Amniotic epithelial cell (primary cell): Measurements from ENCODE around the gene INTS14.
A peak's percentile ranks its signal among the peaks of the same experiment; 100 is the strongest.
"Not testable (repeated sequence)": the region's sequence is repeated elsewhere in the genome, so short reads cannot be mapped to it uniquely, and the experiment has no call there.

Experiments
- DNase-seq: peaks from one replicate; pipeline ENCODE4 v3.0.0-alpha.2; 2010; ENCODE audit warnings: low read depth

Gene INTS14

DNA sequence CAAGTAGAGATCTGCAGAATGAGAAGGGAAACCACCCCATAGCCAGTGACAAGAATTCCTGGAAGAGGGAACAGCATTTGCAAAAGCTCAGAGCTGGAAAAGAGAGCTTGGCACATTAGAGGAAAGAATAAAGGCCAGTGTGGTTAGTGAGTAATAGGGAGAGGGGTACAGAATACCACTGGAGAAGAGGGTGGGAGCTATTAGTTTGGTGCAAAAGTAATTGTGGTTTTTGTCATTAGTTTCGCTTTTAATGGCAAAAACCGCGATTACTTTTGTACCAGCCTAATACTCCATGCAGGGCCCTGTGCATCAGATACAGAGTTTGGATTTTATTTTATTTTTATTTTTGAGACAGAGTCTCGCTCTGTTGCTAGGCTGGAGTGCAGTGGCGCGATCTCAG is 20.6 kb upstream of the INTS14 start:
- no peak for DNase-seq

DNA sequence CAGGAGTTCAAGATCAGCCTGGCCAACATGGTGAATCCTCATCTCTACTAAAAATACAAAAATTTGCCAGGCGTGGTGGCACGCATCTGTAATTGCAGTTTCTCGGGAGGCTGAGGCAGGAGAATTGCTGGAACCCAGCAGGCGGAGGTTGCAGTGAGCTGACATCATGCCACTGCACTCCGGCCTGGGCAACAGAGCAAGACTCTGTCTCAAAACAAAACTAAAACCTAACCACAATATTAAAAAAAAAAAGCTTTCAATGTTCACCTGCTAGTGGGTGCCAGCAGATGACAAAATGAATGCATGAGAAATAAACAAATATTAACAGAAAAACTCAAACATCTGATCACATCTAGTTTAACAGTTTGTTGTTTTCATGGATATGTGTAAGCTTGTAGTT is 19.8 kb upstream of the INTS14 start:
- DNase-seq, result no peak

DNA sequence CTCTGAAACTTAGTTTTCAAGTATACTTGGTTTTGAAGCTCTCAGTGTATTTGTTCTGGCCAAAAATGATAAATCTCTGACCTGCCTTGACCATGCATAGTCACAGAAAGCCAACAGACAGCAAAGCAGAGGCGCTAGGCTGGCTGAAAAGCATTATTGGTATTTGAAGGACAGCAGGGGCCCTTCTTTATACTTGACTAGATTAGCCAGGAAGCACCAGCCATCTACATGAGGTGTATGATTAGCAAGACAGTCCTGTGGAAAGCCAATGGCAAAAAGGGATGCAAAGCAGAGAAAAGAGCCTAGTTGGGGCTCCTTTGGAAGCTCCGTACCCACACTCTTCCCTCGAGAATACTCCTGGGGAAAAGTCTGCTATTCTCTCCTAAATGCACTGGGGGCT is 18.6 kb upstream of the INTS14 start:
- DNase-seq, result no peak

DNA sequence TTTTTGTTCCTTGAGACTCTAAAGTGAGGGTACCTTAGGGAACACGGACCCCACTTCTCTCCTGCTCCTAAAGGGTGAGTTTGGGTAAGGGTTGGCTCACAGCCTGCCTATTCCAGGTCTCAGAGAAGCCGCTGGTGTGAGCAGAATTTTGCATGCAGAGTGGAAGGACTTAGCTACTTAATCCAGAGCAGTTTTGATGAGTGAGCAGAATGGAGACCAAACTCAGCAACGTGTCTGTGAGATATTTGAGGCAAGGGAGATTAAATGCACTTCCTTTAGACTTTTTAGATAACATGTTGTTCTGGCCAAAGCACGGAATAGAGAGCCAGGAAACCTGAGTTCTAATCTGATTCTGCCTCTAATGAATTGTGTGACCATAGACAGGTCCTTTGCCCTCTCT is 15.9 kb upstream of the INTS14 start:
- DNase-seq, result no peak

DNA sequence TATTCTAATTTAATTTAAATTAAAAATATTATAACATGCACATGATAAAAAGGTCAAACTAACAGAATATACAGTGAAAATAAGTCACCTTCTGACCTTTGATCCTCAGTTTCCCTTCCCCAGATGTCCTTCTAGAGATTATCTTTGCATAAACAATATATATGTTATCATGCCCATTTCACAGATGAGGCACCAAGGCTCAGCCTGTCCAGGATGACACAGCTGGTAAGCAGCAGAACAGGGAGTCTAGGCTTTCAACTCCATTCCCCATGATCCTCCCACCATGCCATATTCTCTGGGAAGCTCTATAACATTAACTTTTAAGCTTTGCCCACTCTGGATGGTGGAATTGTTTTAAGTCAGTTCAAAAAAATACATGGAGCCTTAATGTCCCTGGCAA is 12.2 kb upstream of the INTS14 start:
- DNase-seq, result no peak

DNA sequence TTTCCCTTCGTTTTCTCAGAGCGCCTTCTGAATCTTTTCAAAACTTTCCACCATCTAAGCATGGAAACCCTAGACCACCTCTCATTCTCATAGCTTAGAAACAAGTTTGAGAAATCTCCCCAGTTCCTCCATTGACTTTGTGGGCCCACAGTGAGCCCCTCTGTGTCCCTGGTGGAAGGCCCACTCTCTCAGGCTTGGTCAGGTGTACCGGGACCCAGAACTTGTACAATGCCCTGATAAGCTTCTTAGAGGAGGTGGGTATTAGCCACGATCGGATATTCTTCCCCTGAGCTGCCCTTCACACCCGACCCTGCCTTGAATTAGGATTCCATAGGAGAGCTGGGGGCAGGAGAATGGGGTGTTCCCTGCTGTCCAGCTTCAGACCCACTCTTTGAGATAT is 10.7 kb upstream of the INTS14 start, which contains the start of gene SLC24A1:
SLC24A1 (plus strand) TSS at position 301 of the 400 bp plus-strand sequence. CDS start 2,143 bp downstream, outside the sequence.
- no peak for DNase-seq

DNA sequence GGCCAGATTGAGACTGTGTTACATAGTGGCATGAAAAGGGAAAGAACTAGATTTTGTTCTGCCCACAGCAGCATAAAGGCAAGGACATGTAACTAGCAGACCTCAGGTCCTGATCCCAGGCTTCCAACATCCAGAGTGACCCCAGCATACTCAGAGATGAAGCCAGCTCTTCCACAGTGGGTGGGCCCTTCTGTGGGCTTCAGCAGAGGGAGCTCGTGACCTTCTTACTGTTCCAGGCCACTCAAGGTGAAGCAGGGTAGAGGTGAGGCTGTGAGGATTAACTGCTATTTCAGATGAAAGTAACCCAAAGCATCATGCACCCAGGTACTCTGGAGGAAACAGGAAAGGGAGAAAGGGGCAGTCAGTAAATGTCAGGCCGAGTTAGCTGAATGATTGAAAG is 9.9 kb upstream of the INTS14 start:
- no peak for DNase-seq

DNA sequence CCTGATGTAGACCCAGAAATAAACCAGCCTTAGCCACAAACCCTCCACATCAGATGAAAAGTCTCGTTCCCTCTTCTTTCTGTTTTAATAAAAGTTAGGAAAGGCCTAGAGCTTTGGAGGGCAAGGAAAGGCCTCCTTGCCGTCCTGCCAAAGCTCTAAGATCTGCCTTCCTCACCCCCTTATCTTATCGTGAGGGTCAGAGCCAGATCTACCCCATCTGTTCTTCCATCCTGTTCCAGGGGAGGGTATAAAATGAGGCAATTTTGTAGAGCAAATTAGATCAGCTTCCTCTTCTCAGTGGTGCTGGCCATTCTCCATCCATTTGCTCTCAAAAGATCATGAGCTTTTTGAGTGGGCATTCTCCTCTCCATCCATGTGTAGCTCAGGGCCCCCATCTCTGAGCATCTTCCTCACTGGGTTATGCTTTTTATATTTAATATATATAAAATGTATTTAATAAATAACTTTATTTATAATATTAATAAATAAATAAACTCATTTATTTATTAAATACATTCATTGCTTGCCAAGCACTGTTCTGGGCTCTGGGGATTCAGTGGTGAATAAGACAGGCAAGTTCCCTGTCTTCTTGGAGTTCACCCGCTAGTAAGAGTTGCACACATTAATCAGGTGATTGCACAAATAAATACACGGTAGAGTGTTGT is 8.8 kb upstream of the INTS14 start:
- DNase-seq, result peak; percentile 19

DNA sequence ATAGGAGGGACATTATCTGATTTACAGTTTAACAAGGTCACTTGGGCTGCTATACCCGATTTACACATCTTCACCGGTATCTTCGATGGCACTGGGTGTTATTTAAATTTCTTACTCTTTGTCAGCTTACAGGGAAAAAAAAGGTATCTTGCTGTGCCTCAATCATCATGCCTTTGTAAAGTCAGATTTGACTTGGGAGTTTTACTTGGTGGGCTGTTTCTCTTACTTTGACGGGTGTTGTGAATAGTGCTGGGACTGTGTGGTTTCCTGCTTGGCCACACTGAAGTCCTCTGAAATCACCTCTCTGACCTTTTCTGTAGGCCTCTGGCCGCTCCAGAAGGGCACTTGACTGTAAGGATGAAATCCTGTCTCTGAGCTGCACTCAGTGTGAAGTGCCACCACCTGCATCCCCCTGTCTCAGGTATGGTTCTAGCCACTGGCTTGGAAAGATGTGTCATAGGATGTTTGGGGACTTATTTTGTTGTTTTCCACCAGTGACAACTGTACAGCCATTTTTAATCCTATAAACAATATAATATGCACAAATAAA is 7.7 kb upstream of the INTS14 start:
- no peak for DNase-seq

DNA sequence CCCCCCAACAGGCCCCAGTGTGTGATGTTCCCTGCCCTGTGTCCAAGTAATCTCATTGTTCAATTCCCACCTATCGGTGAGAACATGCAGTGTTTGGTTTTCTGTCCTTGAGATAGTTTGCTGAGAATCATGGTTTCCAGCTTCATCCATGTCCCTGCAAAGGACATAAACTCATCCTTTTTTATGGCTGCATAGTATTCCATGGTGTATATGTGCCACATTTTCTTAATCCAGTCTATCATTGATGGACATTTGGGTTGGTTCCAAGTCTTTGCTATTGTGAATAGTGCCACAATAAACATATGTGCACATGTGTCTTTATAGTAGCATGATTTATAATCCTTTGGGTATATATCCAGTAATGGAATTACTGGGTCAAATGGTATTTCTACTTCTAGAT is 5.0 kb upstream of the INTS14 start:
- not testable (repeated sequence) for DNase-seq

DNA sequence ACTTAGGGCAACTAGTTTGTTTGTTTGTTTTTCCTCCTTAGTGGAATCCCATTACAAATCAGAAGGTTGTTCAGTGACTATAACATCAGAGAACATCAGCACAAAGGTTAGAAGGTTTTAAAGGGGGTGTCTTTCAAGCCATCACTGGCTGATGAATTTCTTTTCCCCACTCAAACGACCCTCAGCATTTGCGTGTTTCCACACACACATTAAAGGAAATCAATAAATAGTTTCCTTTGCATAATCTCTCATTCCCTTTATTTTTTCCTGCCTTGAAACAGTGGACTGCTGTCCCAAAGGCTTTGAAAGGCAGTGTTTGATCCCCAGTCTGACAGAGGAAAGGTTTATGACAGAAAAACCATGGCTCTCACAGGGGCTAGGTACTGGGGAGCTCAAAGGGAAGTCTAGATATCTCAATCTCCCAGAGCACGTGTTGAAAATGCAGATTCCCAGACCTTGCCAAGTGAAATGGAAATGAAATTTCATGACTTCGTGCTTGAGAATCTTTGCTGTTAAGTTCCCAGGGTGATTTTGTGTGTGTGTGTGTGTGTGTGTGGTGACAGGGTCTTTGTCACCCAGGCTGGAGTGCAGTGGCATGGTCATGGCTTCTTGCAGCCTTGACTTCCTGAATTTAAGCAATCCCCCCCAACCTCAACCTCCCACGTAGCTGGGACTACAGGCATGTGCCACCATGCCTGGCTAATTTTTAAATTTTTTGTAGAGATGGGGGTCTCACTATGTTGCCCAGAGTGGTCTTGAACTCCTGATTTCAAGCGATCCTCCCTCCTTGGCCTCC is 2.2 kb upstream of the INTS14 start:
- no peak for DNase-seq

DNA sequence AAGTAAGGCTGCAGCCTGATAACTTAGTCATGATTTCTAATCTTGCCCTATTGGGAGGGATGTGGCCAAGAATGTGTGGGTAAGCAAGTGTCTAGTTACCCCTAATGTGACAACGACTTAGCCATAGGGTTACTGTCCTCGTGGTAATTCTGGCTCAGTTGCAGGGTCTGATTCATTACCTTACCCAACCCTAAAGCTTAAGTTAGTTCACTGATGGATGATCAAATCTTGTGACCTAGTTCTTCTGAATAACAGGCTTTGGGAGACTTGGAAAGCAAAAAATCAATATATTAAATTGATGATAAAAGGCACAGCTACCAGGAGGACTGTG is 1.6 kb upstream of the INTS14 start:
- peak; percentile 9 for DNase-seq

DNA sequence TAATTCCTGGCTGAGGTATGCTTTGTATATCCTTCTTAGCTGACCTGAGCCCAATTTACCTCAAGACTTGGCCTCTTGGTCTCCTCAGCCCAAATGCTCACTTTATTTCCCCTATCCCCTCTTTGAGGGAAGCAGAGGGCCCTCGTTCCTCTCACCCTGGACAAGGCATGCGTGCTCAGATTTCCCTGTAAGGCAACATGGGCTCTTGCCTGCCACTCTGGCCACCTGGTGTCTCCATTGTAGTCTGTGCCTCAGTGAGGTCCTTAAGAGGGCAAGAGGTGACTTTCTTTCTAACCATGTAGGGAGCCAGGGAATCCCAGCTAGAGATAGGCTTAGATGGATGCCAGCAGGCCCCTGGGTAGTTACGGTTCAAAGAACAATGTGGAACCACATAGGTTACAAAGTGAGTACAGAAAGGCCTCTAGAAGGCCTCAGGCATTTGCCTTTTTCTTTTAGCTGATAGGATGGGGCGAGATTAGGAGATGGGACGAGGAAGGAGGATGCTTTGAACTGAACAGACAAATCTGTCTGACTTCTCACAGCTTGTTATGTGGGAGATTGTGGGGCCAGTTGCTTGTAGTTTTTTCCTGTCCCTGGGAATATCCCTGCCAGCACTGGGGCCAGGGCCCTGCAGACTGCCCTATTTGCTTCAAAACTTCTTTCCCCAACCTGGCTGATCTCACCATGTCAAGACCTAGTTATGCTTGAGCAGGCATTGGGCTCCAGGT is 1.1 kb upstream of the INTS14 start:
- DNase-seq, result no peak

DNA sequence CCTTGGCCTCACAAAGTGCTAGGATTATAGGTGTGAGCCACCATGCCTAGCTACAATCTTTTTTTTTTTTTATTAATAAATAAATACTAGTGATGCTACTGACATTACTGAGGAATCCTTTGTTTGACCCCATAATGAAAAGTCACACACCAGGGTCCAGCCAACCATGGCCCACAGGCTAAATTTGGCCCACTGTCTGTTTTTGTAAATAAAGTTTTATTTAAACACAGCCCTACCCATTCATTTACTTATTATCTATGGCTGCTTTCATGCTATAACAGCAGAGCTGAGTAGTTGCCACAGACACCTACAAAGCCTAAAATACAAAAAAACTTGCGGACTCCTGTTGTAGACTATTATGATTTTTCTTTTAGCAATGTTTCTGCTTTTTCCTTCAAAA is 7.4 kb downstream of the INTS14 start:
- DNase-seq, result no peak

DNA sequence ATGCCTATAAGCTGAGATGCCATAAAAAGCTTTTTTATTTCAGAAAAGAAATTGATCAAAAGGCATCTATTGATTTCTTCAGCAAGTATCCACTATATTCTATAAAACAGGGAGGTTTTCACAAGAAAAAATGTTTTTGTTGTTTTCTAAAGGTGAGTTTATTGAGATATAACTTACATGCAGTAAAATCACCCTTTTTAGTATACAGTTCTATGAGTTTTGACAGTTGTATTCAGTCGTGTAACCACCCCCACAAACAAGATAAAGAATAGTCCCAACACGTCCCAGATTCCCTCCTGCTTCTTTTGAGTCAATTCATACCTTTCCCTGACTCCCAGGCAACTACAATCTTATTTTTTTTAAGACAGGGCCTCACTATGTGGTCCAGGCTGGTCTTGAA is 7.8 kb downstream of the INTS14 start:
- no peak for DNase-seq

DNA sequence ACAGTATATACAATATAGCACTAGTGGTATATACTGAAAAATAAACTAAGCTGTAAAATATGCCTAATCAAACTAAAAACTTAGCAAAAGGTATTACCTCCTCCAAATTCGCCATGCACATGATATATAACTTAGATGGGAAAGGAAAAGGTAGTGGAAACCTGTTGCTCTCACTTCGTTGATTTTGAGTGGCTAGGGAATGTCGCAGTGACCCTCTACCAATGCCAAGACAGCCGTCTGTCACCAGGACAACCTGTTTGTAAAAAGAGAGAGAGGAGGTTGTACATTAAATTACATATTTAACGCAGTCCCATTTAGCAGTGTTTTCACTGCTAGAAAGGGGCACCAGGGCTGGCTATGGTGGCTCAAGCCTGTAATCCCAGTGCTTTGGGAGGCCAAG is 11.3 kb downstream of the INTS14 start:
- no peak for DNase-seq

DNA sequence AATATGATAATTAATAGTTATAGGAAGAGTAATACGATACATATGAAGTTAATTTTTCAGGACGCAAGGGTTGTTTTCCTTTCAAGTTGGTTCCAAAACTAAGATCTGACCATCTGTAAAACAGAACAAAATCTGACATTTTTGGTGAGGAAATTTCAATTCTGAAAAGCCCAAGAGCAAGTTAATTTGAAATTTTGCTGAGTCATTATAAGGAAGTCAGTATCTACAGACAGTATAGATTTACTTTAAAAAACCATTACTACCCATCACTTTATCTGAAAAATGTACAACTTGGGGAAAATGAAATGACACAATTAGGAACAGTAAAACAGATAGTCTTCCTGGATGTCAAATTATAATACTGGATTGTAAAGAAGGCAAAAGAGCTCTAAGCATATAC is 12.5 kb downstream of the INTS14 start:
- no peak for DNase-seq

DNA sequence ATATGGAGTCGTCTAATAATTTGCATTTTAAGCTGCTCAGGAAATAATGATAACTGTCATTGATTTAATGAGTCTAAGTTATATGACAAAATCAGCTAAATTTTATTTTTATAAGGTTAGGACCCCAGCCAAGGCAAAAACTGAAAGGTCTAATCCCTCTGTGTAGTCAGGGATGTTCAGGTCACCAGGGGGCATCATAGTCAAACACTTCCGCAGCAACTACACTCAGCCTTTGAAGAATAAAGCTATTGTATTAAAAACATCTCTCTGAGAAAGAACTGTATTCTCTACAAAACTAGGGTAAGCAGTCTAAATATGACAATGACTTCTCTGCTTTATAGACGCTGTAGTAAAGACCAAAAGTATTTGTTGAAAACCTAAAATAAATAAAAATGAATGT is 15.0 kb downstream of the INTS14 start:
- DNase-seq, result no peak

DNA sequence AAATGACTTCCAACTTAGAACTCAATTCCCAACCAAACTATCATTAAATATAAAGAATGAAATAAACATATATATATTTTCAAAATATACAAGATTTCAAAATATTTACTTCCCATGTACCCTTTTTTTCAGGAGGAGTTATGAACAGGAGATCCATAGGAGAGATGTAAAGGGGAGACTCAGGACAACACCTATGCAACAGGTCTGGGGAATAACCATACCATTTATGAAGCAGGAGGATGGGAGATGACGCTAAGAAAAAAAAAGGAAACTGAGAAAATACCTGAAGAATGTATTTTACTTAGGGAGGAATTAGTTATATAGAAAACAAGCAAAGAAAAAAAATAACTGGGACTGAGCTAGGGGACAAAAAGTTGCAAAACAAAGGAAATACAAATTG is 23.8 kb downstream of the INTS14 start:
- DNase-seq, result no peak

DNA sequence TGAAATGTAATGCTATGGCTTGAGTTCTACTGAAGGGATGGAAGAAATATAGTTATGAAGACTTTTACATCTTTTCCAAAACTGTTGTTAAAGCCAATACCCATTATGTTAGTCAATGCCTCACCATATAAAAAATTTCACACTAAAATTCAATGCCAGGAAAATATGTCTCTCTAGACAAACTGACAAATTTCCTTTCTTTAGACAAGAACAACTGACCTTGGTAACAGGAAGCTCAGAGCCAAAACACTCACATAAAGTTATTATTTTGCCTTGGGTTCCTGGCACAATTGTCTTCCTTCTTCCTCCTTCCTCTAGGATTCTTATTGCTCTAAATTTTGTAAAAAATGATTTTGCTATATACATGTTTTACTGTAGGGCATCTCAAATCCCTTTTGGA is 26.7 kb downstream of the INTS14 start:
- DNase-seq, result no peak

DNA sequence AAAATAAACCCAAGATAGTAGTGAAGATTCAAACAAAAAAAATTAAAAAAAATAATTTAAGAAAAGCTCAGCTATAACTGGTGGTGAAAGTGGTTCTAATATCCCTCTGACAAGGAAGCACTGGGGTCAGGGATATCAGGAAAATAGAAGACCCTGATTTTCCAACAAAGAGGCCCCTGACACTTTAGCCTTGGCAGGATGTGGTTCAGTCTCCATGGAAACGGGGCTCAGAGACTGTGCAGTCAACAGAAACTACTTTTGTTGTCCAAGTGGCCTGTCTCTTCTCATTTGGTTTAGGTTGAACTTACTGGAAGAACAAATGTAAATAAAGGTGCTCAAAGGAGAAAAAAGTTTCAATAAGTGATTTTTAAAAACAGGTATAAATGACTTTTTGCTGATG is 27.2 kb downstream of the INTS14 start:
- peak; percentile 55 for DNase-seq

DNA sequence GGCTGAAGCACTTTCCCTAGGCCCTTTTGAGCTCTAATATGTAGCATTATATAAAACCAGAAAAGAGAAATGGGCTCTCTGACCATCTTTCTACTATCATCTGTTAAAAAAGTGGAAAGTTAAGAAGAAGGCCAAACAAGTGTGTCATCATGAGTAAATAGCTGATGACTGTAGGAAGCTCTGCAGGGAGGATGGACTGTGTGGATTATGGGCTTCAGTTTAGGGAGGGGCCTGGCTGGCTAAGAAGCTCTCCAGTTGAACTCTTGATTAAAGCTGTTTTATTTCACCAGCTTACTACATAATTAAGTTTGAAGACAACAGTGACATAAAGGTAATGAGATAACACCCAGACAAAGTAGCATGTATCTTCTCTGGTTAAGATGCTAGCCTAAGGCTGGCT is 30.6 kb downstream of the INTS14 start:
- DNase-seq, result peak; percentile 86

DNA sequence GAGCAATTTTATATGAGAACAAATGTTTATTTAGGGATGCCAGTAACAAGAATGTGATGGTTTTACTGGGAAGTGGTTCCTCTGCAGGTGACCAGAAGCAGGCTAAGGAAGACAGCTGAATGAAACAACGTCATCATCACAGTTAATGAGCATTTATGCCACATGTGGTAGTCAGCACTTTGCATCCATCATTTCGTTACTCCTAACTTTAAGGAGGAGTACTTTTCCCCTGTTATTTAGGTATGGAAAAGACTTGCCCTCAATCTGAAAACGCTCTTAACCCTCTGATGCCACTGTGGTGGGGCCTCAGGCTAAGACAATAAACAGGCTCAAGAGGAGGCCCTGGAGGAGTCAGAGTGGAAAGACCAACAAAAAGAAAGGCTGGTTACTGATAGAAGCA is 31.2 kb downstream of the INTS14 start:
- no peak for DNase-seq
